ENCODE results near the gene TMEM63C.

The TMEM63C gene

GRCh38 chr14:77257700-77258099, 76.1 kb downstream of the TMEM63C start:
- DNase-seq (ENCODE audit: low spot score) = no peak

GRCh38 chr14:77258566-77258965, 77.0 kb downstream of the TMEM63C start:
- no peak for DNase-seq (ENCODE audit: low spot score)

GRCh38 chr14:77259025-77259715, 77.6 kb downstream of the TMEM63C start:
- DNase-seq (ENCODE audit: low spot score) = no peak

- DNase-seq (ENCODE audit: low spot score) = no peak
Observed at GRCh38 chr14:77260199-77260598, 78.6 kb downstream of the TMEM63C start.

- DNase-seq (ENCODE audit: low spot score) = no peak
Observed at GRCh38 chr14:77260631-77261030, 79.0 kb downstream of the TMEM63C start.

- DNase-seq (ENCODE audit: low spot score) = no peak
Observed at GRCh38 chr14:77264466-77265186, 83.0 kb downstream of the TMEM63C start.

- DNase-seq (ENCODE audit: low spot score) = no peak
Observed at GRCh38 chr14:77265187-77265515, 83.6 kb downstream of the TMEM63C start.

- DNase-seq (ENCODE audit: low spot score) = no peak
Observed at GRCh38 chr14:77265561-77266335, 84.2 kb downstream of the TMEM63C start.

- DNase-seq (ENCODE audit: low spot score) = no peak
Observed at GRCh38 chr14:77266336-77266735, 84.7 kb downstream of the TMEM63C start.

GRCh38 chr14:77267937-77268699, 86.5 kb downstream of the TMEM63C start:
- DNase-seq (ENCODE audit: low spot score) = no peak

- DNase-seq (ENCODE audit: low spot score) = no peak
Observed at GRCh38 chr14:77268989-77269600, 87.5 kb downstream of the TMEM63C start.

GRCh38 chr14:77270361-77271112, 88.9 kb downstream of the TMEM63C start:
- no peak for DNase-seq (ENCODE audit: low spot score)

GRCh38 chr14:77271113-77271710, 89.6 kb downstream of the TMEM63C start, which contains the start of gene NGB:
NGB (minus strand) TSS chr14:77271206; CDS start chr14:77270937, 269 bp downstream.
- DNase-seq (ENCODE audit: low spot score) = no peak

GRCh38 chr14:77272261-77272660, 90.7 kb downstream of the TMEM63C start:
- no peak for DNase-seq (ENCODE audit: low spot score)

GRCh38 chr14:77273796-77274195, 92.2 kb downstream of the TMEM63C start:
- no peak for DNase-seq (ENCODE audit: low spot score)

GRCh38 chr14:77275041-77275580, 93.5 kb downstream of the TMEM63C start:
- DNase-seq (ENCODE audit: low spot score) = no peak

GRCh38 chr14:77275601-77276017, 94.0 kb downstream of the TMEM63C start:
- DNase-seq (ENCODE audit: low spot score) = no peak

- no peak for DNase-seq (ENCODE audit: low spot score)
Observed at GRCh38 chr14:77276295-77276935, 94.8 kb downstream of the TMEM63C start.

- DNase-seq (ENCODE audit: low spot score) = no peak
Observed at GRCh38 chr14:77276959-77277358, 95.4 kb downstream of the TMEM63C start.

All from AG20443 (cell line).